Measurements from ENCODE around the gene SPDYE4.

DNA sequence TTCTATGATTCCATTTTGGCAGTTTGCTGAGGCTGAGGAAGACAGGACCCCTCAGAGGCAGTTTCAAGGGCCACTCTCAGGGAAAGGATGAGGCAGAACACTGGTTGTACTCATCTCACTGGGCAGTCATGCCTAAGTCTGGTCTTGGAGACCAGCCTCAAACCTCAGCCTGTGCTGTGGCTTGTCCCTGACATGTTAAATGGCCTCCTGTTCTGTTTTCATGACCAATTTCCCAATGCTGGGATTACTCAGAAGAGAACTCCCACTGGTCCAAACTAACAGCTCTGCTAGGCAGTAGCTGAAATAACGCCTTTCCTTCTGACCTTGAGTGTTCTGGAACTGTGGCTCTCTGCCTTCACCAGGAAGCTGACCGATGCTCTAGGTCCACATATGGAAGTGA lies 8.4 kb upstream of the SPDYE4 start:
- TF ChIP-seq, protein P1, sequence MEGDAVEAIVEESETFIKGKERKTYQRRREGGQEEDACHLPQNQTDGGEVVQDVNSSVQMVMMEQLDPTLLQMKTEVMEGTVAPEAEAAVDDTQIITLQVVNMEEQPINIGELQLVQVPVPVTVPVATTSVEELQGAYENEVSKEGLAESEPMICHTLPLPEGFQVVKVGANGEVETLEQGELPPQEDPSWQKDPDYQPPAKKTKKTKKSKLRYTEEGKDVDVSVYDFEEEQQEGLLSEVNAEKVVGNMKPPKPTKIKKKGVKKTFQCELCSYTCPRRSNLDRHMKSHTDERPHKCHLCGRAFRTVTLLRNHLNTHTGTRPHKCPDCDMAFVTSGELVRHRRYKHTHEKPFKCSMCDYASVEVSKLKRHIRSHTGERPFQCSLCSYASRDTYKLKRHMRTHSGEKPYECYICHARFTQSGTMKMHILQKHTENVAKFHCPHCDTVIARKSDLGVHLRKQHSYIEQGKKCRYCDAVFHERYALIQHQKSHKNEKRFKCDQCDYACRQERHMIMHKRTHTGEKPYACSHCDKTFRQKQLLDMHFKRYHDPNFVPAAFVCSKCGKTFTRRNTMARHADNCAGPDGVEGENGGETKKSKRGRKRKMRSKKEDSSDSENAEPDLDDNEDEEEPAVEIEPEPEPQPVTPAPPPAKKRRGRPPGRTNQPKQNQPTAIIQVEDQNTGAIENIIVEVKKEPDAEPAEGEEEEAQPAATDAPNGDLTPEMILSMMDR (IDR thresholded peaks at IDR 0.05) = no peak
- no peak for TF ChIP-seq ZFX (IDR thresholded peaks at IDR 0.05; ENCODE audit: borderline replicate concordance)

All from 22Rv1 (cell line).